Activated CD8-positive, alpha-beta memory T cell treated with anti-CD3 and anti-CD28 coated beads, Interleukin-2, amount 50 U/mL, for 24 hours (primary cell): ENCODE results near the gene C1orf56.

Source experiments
- DNase-seq: peaks from one replicate; pipeline ENCODE4 v3.0.0-alpha.2; 2020; ENCODE audit errors: extremely low read depth

The C1orf56 gene

DNA sequence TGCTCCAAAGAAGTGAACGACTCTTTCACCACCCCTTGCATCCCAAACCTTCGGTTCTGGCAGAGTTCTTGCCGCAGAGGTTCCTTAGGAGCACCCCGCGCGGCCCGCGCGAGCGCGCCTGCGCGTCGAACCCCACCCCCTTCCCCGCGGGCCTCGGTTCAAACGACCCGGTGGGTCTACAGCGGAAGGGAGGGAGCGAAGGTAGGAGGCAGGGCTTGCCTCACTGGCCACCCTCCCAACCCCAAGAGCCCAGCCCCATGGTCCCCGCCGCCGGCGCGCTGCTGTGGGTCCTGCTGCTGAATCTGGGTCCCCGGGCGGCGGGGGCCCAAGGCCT, at the start of gene C1orf56:
C1orf56 (plus strand) TSS at position 161 of the 334 bp plus-strand sequence; CDS start at position 258, 97 bp downstream.
- no peak for DNase-seq

- no peak for DNase-seq
Observed at GRCh38 chr1:150997949-150998348, 49.6 kb upstream of the C1orf56 start.

DNA sequence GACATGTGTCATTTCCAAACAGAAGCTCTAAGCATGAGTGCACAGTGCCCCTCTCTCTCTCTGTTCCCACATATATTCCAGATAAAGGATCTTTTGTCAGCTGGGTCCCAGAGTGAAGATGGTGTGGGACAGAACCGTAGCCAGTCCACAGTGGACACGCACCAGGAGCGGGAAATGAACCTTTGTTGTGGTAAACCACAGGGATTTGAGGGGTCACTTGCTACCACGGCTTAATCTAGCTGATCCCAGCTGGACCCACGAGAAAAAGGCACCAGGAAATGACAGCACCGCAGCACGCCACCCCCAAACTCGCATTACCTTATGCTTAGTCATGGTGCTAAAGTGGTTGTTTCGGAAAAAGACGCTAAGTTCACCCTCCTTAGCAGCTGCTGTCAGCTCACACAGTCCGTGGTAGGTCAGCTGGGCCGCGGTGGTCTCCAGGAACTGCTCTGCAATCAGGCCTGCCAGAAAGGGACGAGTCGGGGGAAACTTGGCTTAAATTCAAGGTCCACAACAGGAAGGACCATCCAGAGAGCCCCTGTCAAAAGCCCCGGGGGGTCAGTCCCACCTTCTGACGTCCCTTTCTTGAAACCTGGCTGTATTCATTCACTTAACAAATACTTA, 48.4 kb upstream of the C1orf56 start:
- DNase-seq = no peak

GRCh38 chr1:150999926-151000325, 47.6 kb upstream of the C1orf56 start:
- no peak for DNase-seq

- no peak for DNase-seq
Observed at GRCh38 chr1:151000408-151000807, 47.1 kb upstream of the C1orf56 start.

DNA sequence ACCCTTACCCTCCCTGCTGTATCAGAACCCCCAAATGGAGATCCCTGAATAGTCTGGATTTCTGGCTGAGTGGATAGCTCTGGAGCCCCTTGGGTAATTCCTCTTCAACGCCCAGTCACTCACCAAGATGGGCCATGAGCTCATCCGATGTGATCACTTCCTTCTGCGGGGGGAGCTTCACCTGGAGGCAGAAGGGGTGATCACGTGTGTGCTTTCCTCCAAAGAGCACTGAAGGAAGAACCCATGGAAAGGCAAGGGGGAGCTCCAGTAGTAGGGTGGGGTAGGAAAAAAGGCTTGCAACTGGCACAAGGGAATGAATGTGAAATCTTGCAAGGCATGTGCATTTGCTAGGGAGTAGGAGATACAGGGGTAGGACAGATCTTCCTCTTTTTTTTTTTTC, 45.9 kb upstream of the C1orf56 start:
- no peak for DNase-seq

DNA sequence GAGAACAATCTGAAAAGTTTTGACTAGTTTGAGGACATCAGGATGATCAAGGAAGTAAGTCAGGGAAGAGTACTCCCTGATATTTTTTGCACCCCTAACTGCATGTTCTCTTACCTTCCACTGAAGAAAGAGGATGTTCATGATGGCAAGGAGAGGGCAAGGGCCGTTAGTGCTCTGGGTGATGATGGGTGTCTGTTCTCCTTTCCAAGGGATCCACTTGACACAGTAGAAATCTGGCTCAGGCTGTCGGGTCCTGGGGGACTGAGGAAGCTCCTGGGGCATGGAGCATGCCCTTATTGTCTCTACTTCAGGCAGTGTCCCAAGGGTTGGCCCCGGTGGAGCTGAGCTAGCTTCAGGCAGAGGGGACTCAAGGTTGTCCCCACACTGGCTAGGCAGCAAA, 45.5 kb upstream of the C1orf56 start:
- no peak for DNase-seq

DNA sequence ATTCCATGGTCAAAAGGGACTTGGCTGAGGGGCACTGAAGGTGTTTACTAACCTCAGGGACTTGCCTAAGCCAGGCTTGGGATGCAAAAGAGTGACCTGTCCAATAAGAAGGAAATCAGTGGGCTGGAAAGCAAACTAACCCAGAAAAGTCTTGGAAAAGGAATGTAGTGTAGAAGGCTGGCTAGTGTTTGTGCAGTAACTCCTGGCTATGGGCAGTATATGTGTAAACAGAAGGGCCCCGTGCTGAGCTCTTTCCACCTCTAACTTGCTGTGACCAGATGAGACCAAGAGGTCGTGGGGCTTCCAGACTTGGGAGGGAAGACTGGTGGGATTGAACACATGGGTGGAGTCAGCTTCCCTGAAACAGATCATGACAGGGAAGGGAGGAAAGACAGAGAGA, 44.9 kb upstream of the C1orf56 start:
- no peak for DNase-seq

DNA sequence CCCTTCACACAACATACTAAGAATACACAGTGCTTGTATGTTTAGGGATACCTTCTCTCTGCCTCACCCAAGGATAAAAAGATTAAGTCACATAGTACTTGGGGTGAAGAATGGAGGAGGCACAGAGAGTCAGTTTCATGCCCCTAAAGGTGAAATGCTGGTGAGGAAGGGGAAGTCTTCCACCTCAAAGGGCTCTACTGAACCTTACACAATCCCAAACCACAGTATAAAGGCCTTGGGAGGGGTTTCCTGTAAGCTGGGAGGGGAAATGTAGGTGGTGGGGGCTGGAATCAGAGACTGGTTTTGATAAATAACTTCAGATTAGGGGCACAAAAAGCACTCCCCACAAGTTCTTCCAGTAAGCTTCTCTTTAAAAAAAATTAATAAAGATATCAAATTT, 44.4 kb upstream of the C1orf56 start:
- DNase-seq = no peak

- no peak for DNase-seq
Observed at GRCh38 chr1:151005729-151006319, 41.7 kb upstream of the C1orf56 start.

- DNase-seq = no peak
Observed at GRCh38 chr1:151006327-151007052, 41.1 kb upstream of the C1orf56 start, which contains the start of gene MINDY1. Gene MINDY1 (minus strand): TSS chr1:151006902. CDS start chr1:151002617, 4,285 bp downstream.

- no peak for DNase-seq
Observed at GRCh38 chr1:151007853-151008243, 39.7 kb upstream of the C1orf56 start.

DNA sequence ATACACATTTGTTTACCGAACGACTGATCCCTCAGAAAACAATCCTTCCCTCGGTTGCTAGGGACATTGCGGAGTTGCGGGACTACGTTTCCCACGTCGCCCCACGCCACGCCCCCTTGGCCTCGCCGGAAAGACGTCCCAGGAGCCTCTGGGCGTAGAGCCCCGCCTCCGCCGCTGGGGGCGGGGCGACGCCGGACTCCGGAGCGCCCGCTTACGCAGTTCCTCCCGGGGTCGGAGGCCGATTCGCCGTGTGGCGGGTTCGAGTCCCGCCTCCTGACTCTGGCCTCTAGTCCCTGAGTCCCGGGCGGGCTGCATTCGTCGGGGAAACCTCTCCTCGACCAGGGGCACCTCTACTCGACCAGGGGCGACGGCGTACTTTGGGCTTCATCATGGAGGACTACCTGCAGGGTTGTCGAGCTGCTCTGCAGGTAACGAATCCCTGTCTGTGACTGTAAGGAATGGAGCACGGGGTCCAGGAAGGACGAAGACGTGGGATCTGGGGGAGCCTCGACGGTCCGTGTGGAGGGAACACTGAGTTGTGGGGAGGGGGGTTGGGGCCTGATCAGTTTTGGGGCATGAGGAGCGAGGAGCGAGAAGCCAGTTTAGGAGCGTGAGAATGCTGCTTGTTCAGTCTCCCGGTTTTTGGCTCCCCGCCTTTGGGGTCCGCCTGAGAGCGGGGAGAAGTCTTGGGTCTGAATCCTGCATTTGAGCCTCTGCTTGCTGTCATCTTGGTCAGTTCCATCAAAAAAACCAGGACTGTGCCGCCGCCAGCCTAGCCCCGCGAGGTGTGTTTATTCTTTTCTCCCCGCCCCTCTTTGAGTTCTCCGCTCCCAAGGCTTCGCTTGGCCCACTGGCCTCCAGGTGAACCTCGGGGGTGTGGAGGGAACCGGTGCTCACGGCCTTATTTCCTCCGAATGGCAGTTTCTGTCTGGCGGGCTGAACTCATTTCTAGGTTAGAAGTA, 39.0 kb upstream of the C1orf56 start, which contains the start of gene PRUNE1:
PRUNE1 (plus strand) TSS at position 206 of the 962 bp plus-strand sequence; CDS start at position 390, 184 bp downstream.
- DNase-seq = peak; percentile 90

GRCh38 chr1:151009206-151009587, 38.4 kb upstream of the C1orf56 start:
- DNase-seq = no peak

DNA sequence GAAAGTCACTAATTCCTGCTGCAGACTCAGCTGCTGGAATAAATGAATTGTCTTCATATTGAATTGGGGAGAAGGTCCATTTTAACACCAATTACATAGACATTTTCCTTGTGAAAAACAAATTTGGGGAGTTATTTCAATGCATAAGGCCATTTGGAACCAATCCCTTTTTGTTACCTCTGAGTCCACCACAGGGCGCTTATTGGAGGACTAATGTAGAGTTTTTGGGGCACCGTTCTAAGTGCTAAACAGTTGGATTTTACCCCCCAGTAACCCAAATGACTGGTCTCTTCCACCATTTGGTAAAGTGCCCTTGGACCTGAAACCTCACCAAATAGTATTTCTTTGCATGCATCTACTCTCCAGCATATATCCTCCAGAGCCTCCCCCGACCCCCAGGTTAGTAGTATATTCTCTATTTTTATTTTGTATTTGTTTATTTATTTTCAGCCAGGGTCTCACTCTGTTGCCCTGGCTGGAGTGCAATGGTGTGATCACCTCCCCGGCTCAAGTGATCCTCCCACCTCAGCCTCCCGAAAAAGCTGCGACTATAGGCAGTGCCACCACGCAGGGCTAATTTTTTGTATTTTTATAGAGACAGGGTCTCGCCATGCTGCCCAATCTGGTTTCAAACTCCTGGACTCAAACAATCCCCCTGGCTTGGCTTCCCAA, 37.7 kb upstream of the C1orf56 start:
- no peak for DNase-seq

GRCh38 chr1:151010346-151010726, 37.2 kb upstream of the C1orf56 start:
- no peak for DNase-seq

- DNase-seq = no peak
Observed at GRCh38 chr1:151011154-151011850, 36.2 kb upstream of the C1orf56 start.

- no peak for DNase-seq
Observed at GRCh38 chr1:151012684-151013471, 34.7 kb upstream of the C1orf56 start.

DNA sequence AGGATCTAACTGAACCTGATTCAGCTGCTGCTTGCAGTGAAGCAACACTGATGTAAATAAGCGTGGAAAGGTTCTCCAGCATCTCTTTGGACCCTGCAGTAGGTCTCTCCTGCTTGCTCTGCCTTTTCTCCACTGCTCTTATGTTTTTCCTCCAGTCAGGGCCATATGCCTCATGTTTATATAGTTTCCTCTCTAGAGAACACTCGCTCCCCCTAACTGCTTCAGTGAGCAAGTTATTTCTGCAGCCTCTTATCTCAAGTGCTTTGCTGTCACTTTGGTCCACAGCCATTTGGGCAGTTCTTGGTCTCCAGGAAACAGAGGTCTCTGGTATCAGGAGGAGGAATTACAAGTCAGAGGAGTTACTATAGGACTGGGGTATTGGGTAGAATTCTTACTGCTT, 34.0 kb upstream of the C1orf56 start:
- DNase-seq = no peak
